ENCODE results near the gene SPACA4.

DNA sequence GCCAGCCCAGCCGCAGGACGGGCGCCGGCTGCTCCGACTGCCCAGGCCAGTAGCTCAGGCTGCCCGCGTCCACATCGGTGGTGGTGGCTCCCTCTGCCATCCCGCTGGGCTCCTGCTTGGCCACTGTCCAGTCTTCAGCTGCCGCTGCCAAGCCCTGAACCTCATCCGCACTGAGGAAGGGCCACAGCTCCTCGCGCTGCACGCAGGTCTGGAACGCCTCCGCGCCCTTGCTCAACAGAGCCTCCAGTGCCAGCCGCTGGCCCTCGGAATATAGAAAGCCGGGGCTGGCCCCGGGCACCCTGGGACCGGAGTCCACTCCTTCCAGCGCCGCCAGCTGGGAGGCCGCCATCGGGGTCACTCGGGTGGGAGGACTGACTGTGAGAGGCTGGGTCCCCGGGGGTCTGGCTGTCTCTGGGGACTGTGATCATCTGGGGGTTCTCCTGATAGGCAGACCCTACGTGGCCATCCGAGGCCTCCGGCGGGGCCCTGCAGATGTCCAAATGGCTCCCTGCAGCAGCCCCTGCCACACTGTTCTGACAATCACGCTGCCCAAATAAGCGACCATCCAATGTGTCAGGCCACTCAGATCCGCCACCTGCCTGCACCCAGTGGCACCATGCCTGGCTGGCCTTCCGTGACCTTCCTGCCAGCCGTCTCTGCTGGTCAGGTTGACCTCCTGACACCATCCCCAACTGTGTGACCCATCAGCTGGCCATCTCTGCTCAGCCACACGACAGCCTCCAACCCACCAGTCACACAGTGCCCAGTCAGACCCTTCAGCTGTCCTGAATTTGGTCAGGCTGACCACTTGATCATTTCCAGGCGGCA, 6.7 kb downstream of the SPACA4 start:
- TF ChIP-seq, protein P1, sequence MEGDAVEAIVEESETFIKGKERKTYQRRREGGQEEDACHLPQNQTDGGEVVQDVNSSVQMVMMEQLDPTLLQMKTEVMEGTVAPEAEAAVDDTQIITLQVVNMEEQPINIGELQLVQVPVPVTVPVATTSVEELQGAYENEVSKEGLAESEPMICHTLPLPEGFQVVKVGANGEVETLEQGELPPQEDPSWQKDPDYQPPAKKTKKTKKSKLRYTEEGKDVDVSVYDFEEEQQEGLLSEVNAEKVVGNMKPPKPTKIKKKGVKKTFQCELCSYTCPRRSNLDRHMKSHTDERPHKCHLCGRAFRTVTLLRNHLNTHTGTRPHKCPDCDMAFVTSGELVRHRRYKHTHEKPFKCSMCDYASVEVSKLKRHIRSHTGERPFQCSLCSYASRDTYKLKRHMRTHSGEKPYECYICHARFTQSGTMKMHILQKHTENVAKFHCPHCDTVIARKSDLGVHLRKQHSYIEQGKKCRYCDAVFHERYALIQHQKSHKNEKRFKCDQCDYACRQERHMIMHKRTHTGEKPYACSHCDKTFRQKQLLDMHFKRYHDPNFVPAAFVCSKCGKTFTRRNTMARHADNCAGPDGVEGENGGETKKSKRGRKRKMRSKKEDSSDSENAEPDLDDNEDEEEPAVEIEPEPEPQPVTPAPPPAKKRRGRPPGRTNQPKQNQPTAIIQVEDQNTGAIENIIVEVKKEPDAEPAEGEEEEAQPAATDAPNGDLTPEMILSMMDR (IDR thresholded peaks at IDR 0.05; ENCODE audit: low read length) = no peak
- TF ChIP-seq EZH2phosphoT487 (IDR thresholded peaks at IDR 0.05; ENCODE audit: low read length) (no peak), EZH2 (optimal IDR thresholded peaks at IDR 0.05; ENCODE audit: low read depth, low read length) (no peak)

Measured in MM.1S (cell line).